GM18505 (cell line): ENCODE data around the gene TAP1.
A peak's percentile ranks its signal among the peaks of the same experiment; 100 is the strongest.

Experiments
- ATAC-seq: cut with Tn5 transposase; IDR thresholded peaks from one replicate; pipeline ENCODE4 v1.9.1; 2021; ENCODE audit not compliant: unreplicated experiment
- POLR2A ChIP-seq: IDR thresholded peaks from 4 replicates; pipeline ENCODE4 v1.6.1; 2011; ENCODE audit warnings: borderline replicate concordance; ENCODE audit not compliant: insufficient read depth, insufficient read length; ENCODE audit errors: extremely low read depth

The TAP1 gene

DNA sequence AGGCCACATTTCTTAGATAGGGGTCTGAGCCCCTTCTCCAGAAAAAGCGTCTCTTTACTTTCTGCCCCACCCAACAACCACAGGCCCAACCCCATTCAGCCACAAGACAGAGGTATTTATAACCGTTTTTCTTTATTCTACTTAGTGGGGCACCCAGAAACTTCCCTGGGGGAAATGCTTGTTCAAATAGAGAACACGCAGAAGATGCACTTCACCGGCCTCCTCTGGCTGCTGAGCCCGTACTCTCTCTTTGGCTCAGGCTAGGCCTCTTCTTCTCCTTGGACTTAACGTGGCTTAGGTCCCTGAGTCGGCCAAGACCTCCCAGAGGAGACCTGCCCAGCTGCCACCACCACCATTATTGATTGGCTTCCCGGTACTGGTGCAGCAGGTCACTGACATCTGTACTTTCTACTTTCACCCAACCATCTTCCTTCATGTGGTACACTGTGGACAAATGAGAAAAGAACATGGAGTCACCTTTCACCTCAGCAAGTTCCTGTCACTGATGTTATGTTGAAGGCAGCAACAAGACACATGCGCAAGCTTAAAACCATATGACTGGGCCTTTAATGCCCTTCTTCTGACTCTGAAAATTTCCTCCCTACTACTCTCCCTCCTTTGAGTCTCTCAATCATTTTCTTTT lies 12.8 kb downstream of the TAP1 start:
- TF ChIP-seq POLR2A, result peak; percentile 69
- ATAC-seq, result no peak

DNA sequence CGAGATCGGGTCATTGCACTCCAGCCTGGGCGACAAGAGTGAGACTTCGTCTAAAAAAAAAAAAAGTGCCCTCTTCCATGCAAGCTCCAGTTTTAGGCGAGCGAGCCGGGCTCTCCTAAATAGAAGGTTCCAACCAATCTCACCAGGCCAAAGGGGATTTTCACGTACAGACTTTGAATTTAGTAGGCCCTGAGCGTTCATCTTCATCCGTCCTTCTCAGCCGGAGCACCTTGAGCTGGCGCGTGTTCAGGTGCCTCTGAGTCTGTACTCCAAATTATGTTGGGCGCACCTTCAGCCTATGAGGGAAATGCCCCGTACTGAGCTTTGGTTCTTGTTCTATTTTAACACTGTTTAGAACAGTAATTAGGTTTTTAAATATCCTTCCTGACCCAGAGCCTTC lies 14.1 kb downstream of the TAP1 start:
- TF ChIP-seq POLR2A, result no peak
- ATAC-seq, result no peak

DNA sequence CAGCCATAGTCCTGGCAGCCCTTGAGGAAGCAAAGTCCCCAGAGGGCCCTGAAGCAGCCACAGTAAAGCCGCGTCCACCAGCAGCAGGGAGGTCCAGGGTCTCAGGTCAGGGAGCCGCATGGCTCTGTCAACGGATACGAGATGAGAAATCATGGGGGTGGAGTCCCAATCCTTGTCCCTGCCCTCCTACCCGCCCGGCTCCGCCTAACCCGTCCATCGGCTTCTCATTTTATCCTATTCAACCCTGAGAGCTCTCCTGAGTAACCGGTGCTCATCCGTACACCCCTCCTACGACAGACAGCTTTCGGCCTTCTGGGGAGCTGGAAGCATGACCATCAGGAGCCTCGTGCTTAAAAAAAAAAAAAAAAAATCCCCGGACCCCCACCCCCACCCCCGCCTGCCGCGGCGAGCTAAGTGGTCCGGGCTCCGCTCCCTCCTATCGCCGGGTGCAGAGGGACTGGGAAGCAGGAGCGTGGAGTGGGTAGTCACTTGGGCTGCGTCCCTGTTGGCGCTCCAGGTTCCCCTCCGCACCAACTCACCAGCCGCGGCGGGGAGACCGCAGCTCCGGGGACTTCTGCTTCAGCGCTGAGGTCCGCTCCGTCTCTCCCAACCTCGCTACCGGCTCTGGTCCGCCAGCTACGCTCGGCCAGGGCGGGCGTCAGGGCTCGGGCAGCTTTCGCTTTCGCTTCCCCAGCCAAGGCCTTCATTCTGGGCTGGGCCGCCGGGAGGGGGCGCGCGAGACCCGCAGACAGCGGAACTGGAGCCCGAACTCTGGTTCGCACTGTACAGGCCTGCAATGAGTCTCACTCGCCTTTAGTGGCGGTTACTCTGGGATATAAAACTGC lies 15.2 kb downstream of the TAP1 start, which contains the start of gene TAP2:
TSS of gene TAP2 (minus strand) at position 626 of the 845 bp plus-strand sequence. CDS start at position 120, 506 bp downstream.
- TF ChIP-seq POLR2A, result peak; percentile 81
- ATAC-seq, result peak; percentile 81

DNA sequence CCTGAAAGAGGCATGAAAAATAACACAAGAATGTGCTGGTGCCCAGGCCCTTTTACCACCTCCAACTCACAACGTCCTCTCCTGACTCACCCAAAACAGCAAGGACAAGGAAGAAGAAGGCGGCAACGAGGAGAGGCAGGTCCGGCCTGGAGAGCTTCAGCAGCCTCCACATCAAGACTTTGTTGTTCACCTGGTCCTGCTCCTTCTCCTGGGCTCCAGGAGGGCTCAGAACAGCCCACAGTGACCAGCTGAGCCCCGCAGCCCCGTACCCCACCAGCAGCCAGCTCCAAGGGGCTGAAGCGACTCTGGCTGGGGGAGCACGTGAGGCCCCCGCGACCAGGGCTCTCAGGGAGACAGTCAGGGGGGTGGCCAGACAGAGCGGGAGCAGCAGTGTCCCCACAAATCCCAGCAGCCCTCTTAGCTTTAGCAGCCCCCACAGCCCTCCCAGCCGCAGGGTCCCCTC lies 15.8 kb downstream of the TAP1 start:
- ATAC-seq, result no peak
- no peak for TF ChIP-seq POLR2A

DNA sequence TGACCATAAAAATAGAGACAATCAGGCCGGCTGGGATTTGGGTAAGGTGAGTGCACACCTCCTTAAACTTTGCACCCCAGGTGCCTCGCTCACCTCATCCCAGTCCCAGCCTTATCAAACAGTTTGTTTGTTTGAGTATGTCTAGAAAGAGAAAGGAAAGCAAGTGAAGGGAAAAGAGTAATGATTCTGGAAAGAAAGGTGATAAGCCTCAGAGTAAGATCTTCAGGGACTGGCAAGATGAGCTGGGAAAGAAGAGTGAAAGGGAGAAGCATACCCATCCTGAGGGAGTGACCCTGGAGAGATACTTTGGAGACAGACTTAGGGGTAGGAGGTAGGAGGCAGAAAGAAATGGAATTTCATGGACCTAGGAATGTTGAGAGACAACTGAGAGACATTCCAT lies 16.6 kb downstream of the TAP1 start:
- ATAC-seq, result no peak
- TF ChIP-seq POLR2A, result no peak

DNA sequence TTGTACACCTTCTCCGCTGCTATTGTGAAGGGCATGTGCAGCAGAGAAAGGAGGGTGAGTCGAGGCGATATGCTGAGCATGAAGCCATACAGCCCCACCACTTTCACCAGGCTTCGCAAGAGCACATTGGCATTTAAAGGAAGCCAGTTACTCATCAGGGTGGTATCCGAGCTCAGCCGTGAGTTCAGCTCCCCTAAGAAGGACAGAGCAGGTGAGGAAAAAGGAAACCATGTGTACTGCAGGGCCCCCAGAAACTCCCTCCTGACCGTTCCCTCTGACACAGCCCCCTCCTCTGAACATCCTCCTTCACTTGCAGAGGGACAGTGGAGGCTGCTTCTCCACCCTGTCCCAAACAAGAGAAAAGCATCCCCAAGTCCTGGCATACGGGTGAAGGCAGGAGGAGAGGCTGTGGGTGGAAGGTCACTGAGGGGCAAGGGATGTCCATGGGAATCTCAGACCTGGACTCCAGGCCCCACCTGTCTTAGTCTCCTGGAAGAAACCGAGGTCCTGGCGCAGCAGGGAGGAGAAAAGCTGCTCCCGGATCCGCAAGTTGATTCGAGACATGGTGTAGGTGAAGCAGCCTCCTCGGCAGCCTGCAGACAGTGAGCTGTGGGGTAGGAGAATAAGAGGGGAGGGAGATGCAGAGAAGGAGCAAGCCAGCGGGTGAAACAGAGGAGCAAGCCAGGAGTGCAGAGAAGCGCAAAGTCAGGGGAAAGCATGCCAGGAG lies 18.2 kb downstream of the TAP1 start:
- TF ChIP-seq POLR2A, result no peak
- ATAC-seq, result no peak

DNA sequence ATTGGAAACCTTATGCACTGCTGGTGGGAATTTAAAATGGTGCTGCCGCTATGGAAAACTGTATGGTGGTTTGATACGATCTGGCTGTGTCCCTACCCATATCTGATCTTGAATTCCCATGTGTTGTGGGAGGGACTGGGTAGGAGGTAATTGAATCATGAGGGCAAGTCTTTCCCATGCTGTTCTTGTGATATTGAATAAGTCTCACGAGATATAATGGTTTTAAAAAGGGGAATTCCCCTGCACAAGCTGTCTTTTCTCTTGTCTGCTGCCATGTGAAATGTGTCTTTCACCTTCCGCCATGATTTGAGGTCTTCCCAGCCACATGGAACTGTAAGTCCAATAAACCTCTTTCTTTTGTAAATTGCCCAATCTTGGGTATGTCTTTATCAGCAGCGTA lies 19.8 kb downstream of the TAP1 start:
- TF ChIP-seq POLR2A, result no peak
- ATAC-seq, result no peak

DNA sequence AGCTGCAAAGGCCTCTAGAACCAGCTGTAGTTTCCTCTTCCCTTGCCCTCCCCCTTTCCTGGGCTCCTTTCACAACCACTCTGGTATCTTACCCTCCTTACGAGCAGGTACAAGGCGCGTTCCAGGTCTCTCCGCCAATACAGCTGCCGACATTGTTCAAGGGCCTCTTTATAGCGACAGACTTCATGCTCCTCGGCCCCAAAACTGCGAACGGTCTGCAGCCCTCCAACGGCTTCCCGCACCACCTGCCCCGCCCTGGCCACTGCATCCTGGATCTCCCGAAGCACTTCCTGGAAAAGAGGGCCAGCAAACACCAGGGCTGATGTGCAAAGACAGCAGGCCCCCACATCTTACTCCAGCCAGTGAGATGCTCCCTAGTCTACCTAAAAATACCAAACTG lies 21.0 kb downstream of the TAP1 start:
- no peak for TF ChIP-seq POLR2A

DNA sequence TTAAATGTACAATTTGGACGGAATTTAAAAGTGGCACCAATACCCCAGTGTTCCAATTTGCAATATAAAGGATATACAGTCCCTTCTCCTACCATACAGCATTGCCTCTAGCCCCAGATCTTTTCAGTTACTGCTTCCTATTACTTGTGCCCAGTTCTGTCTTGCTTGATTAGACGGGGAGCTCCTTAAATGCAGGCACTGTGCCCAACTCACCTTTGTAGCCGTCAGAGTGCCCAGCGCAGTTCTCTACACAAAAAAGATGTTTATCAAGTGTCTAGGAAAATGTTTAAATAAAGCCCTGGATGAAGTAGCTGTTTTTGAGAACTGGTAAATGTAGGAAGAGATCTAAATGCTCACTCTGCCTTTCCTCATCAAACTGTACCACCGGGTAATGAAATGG lies 22.6 kb downstream of the TAP1 start:
- no peak for ATAC-seq
- no peak for TF ChIP-seq POLR2A

More for the DNA sequence above, 21.0 kb downstream of the TAP1 start:
- ATAC-seq, result no peak

DNA sequence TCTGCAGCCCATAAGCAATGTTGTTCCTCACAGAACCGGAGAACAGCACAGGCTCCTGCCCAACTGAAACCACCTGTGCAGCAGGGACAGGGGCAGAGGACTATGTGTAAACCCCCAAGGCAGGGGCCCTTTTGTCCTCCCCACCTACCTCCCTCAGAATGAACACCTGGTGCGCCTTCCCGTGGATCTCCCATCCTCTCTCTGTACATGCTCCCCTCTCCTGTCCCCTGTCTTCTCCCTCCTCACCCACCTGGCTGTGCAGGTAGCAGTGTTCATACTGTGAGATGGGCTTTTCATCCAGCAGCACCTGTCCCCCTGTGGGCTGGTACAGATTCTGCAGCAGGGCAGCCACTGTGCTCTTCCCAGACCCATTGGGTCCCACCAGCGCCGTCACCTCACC lies 23.5 kb downstream of the TAP1 start:
- no peak for TF ChIP-seq POLR2A
- no peak for ATAC-seq

DNA sequence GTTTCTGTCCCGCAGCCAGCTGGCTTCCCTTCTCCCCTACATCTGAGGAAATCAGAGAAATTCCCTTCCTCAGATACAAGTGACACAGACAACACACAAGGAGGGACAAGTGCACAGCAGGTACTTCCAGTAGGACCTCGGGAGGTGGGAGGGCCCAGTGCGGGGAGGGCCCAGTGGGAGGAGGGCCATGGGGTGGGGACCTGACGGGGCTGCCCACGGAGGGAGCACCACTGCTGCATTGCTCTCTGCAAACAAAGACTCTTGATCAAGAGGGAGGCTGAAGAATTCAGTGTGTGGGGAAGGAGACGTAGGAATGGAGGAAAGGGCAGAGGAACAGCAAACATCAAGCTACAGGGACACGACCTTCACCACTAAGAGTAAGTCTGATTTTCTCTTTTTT lies 24.0 kb downstream of the TAP1 start:
- ATAC-seq, result no peak
- TF ChIP-seq POLR2A, result no peak

DNA sequence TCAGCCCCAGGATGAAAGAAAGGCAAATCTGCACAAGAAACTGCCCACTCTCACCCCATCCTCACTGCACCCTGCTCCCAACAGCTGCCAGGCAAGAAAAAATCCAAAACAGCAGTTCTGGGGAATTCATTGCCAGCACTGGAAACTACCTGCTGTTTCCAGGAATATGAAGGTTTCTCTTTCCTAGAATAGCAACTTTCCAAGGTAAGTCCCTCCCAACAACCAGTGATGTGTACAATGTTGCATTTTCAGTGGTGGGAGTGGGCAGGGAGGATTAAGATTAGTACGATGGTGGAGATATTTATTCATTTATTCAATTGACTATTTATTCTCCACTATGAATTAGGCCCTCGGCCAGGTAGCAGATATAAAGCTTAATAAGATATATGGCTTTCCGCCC lies 26.5 kb downstream of the TAP1 start:
- ATAC-seq, result no peak
- TF ChIP-seq POLR2A, result no peak

DNA sequence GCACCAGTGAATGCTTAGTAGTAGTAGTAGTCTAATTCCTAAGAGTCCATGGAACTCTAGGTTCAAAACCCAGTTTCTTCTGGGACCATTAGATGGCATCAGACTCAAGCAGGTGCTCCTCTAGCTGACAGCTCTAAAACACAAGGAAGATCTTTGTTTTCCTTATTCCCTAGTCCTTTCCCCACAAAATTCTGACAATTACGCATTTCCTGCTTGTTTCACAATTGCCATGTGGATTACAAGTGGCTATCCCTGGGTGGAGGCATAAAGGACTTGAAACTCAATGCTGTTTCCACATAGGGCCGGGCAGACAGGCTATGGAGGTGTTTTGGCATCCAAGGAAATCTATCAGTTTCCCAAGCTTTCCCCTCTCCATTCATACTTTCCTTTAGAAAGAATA lies 27.5 kb downstream of the TAP1 start:
- no peak for TF ChIP-seq POLR2A
- no peak for ATAC-seq
